T47D (cell line): Measurements from ENCODE around the gene MNS1.

Source experiments
- DNase-seq, 2 experiments: peaks; one replicate each; pipeline versions ENCODE4 v3.0.0 to v3.0.0-alpha.2; 2011 to 2012; ENCODE audit warnings: low read depth in 1 of 2, low spot score in 1 of 2
- JUND ChIP-seq: IDR thresholded peaks from 2 replicates; pipeline ENCODE4 v1.6.1; 2012; ENCODE audit warnings: low read depth
- in situ Hi-C: cut with HindIII; loops from 2 replicates; pipeline ENCODE4 v1.10.0; 2016; ENCODE audit warnings: low sequenced_read_pairs, low pct_unique_long_range_greater_than_20kb

MNS1 gene

DNA sequence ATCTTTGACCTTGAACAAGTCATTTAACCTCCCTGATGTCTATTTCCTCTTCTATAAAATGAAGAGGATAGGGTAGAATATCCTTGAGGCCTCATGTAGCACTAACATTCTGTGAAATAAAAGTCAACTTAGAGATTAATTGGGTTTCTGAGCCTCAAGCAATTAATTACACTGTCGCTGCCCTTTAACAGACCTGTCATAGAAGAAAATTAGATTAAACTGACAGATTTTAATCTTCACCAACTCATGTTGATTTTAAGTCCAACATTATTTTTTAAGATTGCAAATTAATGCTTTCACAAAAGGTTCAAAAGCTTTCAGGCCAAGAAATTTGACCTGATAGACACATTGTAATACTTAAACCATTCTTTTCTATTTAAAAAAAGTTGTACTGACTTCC is 8.1 kb upstream of the MNS1 start:
- DNase-seq, result no peak
- no peak for TF ChIP-seq JUND
- in situ Hi-C loops, result no loop called here

DNA sequence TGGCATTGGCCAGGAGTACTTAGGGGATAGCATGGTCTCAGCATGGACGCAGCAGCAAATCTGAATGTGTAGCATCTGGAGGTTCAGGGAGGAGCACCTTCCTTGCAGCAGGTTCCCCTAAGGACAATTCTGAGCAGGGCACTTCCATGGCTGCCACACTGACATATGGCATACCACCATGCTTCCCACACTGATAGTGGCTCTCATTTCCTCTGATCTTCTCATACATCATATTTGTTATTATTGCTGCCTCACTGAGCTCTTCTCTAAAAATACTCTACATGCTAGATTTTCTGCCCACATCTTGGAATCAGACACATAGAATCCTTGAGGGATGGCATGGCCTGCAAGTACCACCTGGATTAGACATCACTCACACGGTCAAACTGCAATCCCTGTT is 7.3 kb upstream of the MNS1 start:
- no peak for DNase-seq
- in situ Hi-C loops, result no loop called here
- TF ChIP-seq JUND, result no peak

DNA sequence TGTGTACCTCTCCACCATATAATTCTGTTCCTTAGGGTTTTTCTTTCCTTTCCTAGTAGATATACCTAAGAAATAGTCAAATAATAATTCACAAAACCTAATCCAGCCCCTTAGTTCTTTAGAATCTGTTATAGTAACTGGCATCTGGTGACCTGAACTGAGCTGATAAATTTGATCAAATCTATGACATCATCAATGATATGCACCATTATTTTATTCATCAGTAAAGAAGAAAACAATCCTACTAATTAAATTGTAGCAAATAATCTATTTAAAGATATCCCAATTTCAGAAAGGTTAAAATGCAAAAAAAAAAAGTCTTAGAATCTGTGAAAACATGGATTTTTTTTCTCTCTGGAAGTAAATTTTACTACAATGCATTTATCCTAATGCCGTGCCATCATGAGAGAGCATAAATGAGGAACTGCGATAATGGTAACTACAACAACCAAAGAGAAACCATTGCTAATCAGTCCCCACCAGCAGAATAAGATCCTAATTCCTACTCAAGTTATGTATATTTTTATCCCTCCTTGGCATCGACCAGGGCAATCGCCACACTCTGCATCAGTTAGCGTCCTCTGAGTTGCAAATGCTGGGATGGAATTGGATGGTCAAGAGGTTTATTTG is 6.6 kb upstream of the MNS1 start:
- no peak for DNase-seq
- in situ Hi-C loops, result no loop called here
- TF ChIP-seq JUND, result no peak

DNA sequence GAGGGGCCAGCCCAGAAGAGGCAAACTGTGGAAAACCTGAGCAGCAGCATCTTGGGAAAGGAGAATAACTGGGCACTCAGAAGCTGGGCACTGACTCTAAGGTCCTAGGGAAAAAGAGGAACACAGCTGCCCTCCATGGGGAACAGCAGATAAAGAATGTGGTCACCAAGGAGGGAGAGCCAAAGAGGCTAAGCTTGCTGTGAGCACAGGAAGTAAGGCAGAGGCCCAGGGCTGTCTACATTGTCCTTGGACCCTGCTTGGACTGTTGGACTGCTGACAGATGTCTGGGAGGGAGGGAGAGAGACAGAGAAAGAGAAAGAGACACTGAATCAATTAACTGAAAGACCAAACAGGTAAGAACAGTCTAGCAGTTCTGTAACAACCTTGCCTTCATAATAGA is 4.5 kb upstream of the MNS1 start:
- in situ Hi-C loops, result no loop called here
- no peak for TF ChIP-seq JUND
- no peak for DNase-seq

DNA sequence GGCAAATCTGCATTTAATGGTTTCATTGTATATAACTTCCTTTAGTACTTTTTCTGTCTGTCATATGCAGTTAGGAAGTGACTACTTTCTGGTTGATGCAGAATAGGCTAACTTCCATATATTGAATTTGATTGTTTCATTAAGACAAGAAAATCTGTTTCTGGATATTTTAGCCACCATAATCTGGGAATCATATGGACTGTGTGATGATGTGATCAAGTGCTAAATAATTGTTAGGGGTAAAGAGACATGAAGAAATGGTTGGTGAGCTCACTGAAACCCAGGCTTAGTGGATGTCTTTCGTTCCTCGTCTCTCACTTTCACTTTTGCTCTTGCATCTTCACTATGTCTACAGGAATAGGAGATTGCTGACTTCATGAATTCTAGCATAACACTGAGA is 3.5 kb upstream of the MNS1 start:
- in situ Hi-C loops, result no loop called here

DNA sequence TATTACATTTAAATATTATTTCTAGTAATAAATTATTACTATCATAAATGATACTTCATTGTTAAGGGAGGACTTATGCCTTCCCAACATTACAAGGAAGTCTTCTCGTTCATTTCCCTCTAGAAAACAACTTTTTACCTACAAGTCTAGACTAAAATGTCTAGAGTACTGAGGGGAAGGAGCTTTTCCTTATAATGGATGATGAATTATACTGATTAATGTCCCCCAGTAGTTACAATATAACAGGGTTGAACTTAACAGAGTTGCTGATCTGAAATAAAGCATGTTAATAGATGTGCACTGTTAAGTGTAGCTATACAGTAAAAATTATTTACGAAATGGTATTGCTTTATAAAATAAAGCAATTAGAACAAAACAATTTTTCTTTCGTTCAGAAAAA is 2.7 kb upstream of the MNS1 start:
- in situ Hi-C loops, result no loop called here
- no peak for TF ChIP-seq JUND
- no peak for DNase-seq

More for the DNA sequence above, 3.5 kb upstream of the MNS1 start:
- peak in 1 of 2 experiments; percentile 19 for DNase-seq
- TF ChIP-seq JUND, result no peak

DNA sequence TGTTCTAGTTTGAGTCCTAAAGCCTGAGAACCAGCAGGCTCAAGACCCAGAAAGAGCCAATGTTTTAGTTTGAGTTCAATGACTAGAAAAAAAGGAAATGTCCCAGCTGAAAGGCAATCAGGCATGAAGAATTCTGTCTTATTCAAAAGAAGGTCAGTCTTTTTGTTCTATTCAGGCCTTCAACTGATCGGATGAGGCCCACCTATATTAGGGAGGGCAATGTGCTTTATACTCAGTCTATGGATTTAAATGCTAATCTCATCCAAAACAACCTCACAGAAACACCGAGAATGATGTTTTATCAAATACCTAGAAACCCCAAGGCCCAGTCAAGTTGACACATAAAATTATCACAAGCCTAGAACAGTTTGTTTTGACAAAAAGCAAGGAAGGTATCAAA is 4.0 kb downstream of the MNS1 start:
- no peak for DNase-seq
- in situ Hi-C loops, result no loop called here
- no peak for TF ChIP-seq JUND

DNA sequence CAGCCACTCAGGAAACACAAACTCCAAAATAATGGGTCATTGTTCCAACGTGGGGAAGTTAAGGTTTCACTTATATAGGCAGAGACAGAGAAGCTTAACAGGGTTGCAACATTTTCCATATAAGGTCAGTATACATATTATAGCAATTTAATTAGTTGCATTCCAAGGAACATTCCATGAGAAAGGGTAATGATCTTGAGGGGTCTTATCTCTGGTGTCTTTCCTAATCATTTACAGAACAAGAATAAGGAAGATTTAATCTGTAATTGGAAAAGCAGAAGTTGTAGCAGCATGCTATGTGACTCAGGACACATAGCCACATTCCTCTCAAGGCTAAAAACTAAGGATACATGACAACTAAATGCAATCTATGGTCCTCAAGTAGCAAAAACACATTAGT is 4.9 kb downstream of the MNS1 start:
- TF ChIP-seq JUND, result no peak
- in situ Hi-C loops, result no loop called here
- no peak for DNase-seq

DNA sequence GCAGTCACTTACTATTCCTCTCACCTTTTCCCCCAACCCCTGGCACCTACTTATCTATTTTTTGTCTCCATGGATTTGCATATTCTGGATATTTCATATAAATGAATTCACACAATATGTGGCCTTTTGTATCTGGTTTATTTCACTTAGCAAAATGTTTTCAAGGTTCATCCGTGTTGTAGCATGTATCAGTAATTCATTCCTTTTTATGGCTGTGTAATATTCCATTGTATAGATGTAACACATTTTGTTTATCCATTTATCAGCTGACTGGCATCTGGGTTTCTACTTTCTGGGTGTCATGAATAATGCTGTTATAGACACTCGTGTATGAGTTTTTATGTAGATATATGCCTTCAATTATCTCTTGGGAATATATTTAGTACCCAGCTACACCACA is 5.8 kb downstream of the MNS1 start:
- TF ChIP-seq JUND, result no peak
- in situ Hi-C loops, result no loop called here
- DNase-seq, result no peak

DNA sequence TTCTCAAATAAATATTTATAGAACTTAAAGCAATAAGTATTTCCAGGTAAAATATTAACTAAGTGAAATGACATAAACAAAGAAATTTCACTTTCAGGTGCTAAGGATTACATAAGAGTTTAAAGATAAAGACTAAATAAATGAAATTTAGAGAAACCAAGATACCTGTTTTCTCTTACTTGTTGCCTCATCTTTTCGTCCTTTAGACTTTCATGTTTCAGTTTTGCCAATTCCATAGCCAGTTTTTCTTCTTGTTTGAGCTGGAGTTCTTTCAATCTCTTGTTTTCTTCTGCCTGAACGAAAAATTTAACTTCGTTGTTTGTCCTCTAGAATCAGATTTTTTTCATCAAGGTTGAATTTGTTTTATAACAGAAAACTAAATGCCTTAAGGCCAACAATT is 8.7 kb downstream of the MNS1 start:
- DNase-seq, result no peak
- in situ Hi-C loops, result no loop called here
- TF ChIP-seq JUND, result no peak

DNA sequence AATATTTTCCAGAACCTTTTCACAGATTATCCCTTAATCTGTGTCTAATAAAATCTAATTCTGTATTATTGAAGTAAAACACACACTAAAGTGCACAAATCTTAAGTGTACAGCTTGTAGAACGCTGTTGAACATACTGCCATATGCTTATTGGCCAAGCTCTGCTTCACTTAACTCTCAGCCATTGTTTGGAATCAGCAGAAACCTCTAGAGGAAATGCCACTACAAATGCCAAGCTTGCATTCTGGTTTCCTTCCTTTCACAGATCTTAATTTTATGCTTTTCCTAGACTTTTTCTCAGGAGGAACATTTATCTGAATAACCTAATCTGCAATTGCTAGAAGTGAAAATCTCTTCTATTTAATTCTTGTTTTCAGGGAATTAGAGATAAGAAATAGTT is 10.1 kb downstream of the MNS1 start:
- DNase-seq, result no peak
- in situ Hi-C loops, result no loop called here
- TF ChIP-seq JUND, result no peak

DNA sequence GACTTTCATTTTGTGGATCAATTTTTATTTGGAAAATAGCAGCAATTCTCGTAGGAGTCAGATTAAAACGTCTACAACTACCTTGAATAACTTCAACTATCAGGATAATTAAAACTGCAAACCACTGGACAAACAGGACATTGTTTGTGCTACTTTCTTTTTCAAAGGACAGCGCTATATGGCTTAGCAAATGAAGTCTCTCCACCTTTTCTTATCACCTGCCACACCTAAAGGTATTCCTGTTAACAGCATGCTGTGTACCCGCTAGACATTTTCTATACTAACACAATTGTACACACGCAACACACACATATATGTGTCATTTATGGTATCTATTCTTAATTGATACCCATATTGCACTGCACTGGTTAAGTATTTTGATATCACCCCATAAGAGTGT is 19.2 kb downstream of the MNS1 start:
- TF ChIP-seq JUND, result no peak
- no peak for DNase-seq
- in situ Hi-C loops, result no loop called here

DNA sequence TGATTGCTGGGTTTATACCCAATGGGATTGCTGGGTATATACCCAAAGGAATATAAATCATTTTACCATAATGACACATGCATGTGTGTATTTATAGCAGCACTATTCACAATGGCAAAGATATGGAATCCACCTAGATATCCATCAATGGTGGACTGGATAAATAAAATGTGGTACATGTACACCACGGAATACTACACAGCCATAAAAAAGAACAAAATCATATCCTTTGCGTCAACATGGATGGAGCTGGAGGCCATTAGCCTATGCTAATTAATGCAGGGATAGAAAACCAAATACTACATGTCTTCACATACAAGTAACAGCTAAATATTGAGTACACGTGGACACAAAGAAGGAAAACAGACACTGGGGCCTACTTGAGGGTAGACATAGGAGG is 22.6 kb downstream of the MNS1 start:
- in situ Hi-C loops, result no loop called here
- no peak for TF ChIP-seq JUND
- DNase-seq, result no peak

DNA sequence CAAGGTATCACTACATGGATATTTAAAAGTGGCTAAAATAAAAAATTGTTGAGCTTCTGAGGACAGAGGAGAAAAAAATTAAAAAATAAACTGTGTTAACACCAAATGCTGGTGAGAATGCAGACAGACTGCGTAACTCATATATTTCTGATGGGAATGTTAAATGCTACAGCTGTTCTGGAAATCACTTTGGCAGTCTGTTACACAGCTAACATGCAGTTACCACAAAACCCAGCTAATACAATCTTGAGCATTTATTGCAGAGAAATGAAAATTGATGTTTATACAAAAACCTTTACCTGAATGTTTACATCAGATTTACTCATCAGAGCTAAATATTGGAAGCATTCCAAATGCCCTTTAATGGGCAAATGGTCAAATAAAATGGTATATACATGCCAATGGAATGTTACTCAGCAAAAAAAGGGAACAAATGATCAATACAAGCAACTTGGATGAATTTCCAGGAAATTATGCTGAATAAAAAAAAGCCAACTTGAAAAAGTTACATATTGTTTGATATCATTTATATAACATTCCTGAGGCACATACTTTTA is 24.6 kb downstream of the MNS1 start:
- TF ChIP-seq JUND, result no peak
- in situ Hi-C loops, result no loop called here
- no peak for DNase-seq

DNA sequence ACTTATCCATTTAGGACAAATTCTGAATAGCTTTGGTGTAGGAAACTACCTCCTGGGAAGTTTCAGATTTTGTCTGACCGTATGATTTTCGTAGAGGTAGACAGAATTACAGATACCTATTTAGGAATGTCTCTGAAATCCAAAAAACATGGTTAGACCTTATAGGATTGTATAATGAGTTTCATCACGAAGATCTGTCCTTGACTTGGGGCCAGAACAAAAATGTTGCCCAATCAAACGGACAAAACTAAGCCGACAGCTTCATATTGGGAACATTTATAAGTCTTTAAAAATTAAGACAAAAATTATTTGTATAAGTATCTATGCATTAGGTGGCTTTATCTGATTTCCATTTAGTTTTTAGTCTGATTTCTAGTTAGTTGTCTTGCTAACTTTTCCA is 32.6 kb downstream of the MNS1 start:
- in situ Hi-C loops, result no loop called here
- no peak for DNase-seq
- no peak for TF ChIP-seq JUND
